Right lobe of liver (tissue), 6 donors: ENCODE measurements around the gene LRP1. TPM values are rescaled to one million over a fixed set of nuclear protein-coding genes. Genes with fewer than 3 reads are reported as not detected.

Experiments used
- ATAC-seq, 4 donors: fragments of 200-7000 bp; cut with Tn5 transposase; one replicate each; pipeline ENCODE4 v1.9.1; 2020; ENCODE audit warnings: mild to moderate bottlenecking in 4 of 4, moderate library complexity in 4 of 4
- DNase-seq, 3 donors: peaks; one replicate each; pipeline ENCODE4 v3.0.0-alpha.2; 2020
- H3K27ac ChIP-seq, 3 donors: fragments of 200-600 bp; one replicate each; pipeline ENCODE4 v1.8.0; 2022
- H3K27me3 ChIP-seq, 2 donors: fragments of 200-600 bp; one replicate each; pipeline ENCODE4 v1.8.0; 2022
- H3K36me3 ChIP-seq, 4 donors: fragments of 200-600 bp; sonication (generic) in 1 of 4; one replicate each; pipeline versions ENCODE4 v1.5.1 to v1.8.0; 2017 to 2022; ENCODE audit warnings: control low read depth in 1 of 4
- H3K4me1 ChIP-seq, 4 donors: fragments of 200-600 bp; sonication (generic) in 1 of 4; one replicate each; pipeline versions ENCODE4 v1.5.1 to v1.8.0; 2017 to 2022; ENCODE audit warnings: control low read depth in 1 of 4
- H3K4me3 ChIP-seq, 3 donors: fragments of 200-600 bp; one replicate each; pipeline ENCODE4 v1.8.0; 2022
- H3K9me3 ChIP-seq, 4 donors: fragments of 200-600 bp; sonication (generic) in 1 of 4; one replicate each; pipeline versions ENCODE4 v1.5.1 to v1.8.0; 2017 to 2022; ENCODE audit warnings: control low read depth in 1 of 4
- CTCF ChIP-seq, 4 donors: fragments of 200-600 bp in 3 of 4; fragments of 450-650 bp in 1 of 4; IDR thresholded peaks; one replicate each; pipeline versions ENCODE4 v1.5.1 to v1.8.0; 2016 to 2022; ENCODE audit warnings: antibody characterized with exemption in 4 of 4, mild to moderate bottlenecking in 2 of 4
- POLR2A ChIP-seq: fragments of 450-650 bp; IDR thresholded peaks from one replicate; pipeline ENCODE4 v1.6.1; 2017; ENCODE audit warnings: antibody characterized with exemption, mild to moderate bottlenecking
- WGBS: methylation state at CpG from one replicate; pipeline ENCODE4 v1.1.6; 2018; ENCODE audit warnings: low coverage, low lambda C conversion rate; ENCODE audit not compliant: insufficient coverage; ENCODE audit errors: missing lambda C conversion rate; 5-methylcytosine and 5-hydroxymethylcytosine counted together
- intact Hi-C, 2 donors: fragments of 100-400 bp; cut with DNase I; formaldehyde crosslinking; loops; one replicate each; pipeline versions ENCODE4 v1.11.2 to v1.14.1; 2022
- total RNA-seq, 6 experiments: library from RNA; depleted of rRNA in 2 of 6; stranded (reverse); fragments of >200 nt in 2 of 6; fragmentation: NEBNext Ultra II Directional in 3 of 6; extraction: Animal tissue kit (Norgen Biotek cat#: 25700) in 3 of 6; gene quantifications; one replicate each; pipeline versions ENCODE4 v1.1.0 to v1.2.4, GENCODE V29; 2016 to 2023
- donor health status: DM: no; HTN: yes; CAD: no.
- donor health status: DM: no; HTN: no; CAD: no.
- donor health status: DM: no; HTN: no; CAD: no.
- donor health status: DM: no; HTN: yes; CAD: no.
- donor health status: DM: no; HTN: yes; CAD: no.

The LRP1 gene
- total RNA-seq, 6 experiments from 2014 or later: 268 to 387 (median 301) TPM

- intact Hi-C loops: no loop called here
- no peaks in the 10 kb centered on the region for H3K27me3 ChIP-seq
- H3K36me3 ChIP-seq: peaks cover 0 to 2% (median 0%) of the 10 kb centered on the region in 4 donors
- DNase-seq (no peak), ATAC-seq (no peak)
- H3K4me1 ChIP-seq: peaks cover 0 to 19% (median 7%) of the 10 kb centered on the region in 4 donors
- H3K27ac ChIP-seq: peak overlapping the region in 2 of 3 donors; percentile 96 to 98
- WGBS: 40% methylated on average over 8 of the region's 12 CpGs
- TF ChIP-seq POLR2A: no peak
- no peak for TF ChIP-seq CTCF (IDR thresholded peaks at IDR 0.05)
- no peak overlapping the region for H3K4me3 ChIP-seq
- H3K9me3 ChIP-seq: no peaks in the 10 kb centered on the region
These were observed 42.2 kb upstream of the LRP1 start for GRCh38 chr12:57085999-57086492.

- H3K27me3 ChIP-seq: no peaks in the 10 kb centered on the region
- no peaks in the 10 kb centered on the region for H3K9me3 ChIP-seq
- intact Hi-C loops: no loop called here
- 2% methylated on average over 14 of the region's 14 CpGs for WGBS
- TF ChIP-seq POLR2A (no peak), CTCF (IDR thresholded peaks at IDR 0.05) (peak in 3 of 4 donors; percentile 19 to 31 (median 28))
- peaks cover 0 to 7% (median 2%) of the 10 kb centered on the region in 4 donors for H3K36me3 ChIP-seq
- peaks cover 0 to 20% (median 10%) of the 10 kb centered on the region in 4 donors for H3K4me1 ChIP-seq
- peak in 2 of 3 donors; percentile 65 to 67 for DNase-seq
- ATAC-seq: peak in 1 of 4 donors; percentile 5
- peak overlapping the region; percentile 96 to 98 (median 98) for H3K27ac ChIP-seq
- H3K4me3 ChIP-seq: peak overlapping the region; percentile 58 to 78 (median 68)
These were observed 41.7 kb upstream of the LRP1 start for GRCh38 chr12:57086493-57087009.

- ATAC-seq (peak; percentile 40 to 56 (median 44)), DNase-seq (peak; percentile 85 to 91 (median 89))
- peaks cover 0 to 12% (median 6%) of the 10 kb centered on the region in 4 donors for H3K36me3 ChIP-seq
- intact Hi-C loops: no loop called here
- peaks cover 0 to 20% (median 10%) of the 10 kb centered on the region in 4 donors for H3K4me1 ChIP-seq
- H3K9me3 ChIP-seq: no peaks in the 10 kb centered on the region
- peak overlapping the region; percentile 58 to 78 (median 68) for H3K4me3 ChIP-seq
- H3K27ac ChIP-seq: peak overlapping the region; percentile 96 to 98 (median 98)
- WGBS: under 1% methylated on average over 18 of the region's 52 CpGs
- peak; percentile 58 for TF ChIP-seq POLR2A
- TF ChIP-seq CTCF (IDR thresholded peaks at IDR 0.05): no peak
- no peaks in the 10 kb centered on the region for H3K27me3 ChIP-seq
These were observed 41.1 kb upstream of the LRP1 start for GRCh38 chr12:57087010-57087690.

- 2% methylated on average over 15 of the region's 37 CpGs for WGBS
- H3K4me1 ChIP-seq: peaks cover 0 to 20% (median 10%) of the 10 kb centered on the region in 4 donors
These were observed 40.5 kb upstream of the LRP1 start for GRCh38 chr12:57087691-57088353.

More at GRCh38 chr12:57087691-57088353, 40.5 kb upstream of the LRP1 start:
- peak; percentile 37 to 55 (median 42) for ATAC-seq
- Histone ChIP-seq H3K4me3 (peak overlapping the region; percentile 58 to 78 (median 68)), H3K27ac (peak overlapping the region; percentile 96 to 98 (median 98)), H3K27me3 (no peaks in the 10 kb centered on the region), H3K9me3 (no peaks in the 10 kb centered on the region), H3K36me3 (peaks cover 0 to 18% (median 10%) of the 10 kb centered on the region in 4 donors)
- TF ChIP-seq POLR2A: no peak
- no peak for TF ChIP-seq CTCF (IDR thresholded peaks at IDR 0.05)
- intact Hi-C loops: no loop called here
- DNase-seq: peak; percentile 86 to 87 (median 87)
